ENCODE measurements around the gene SEPTIN5. TPM values are rescaled to one million over a fixed set of nuclear protein-coding genes. Genes with fewer than 3 reads are reported as not detected.

Gene SEPTIN5
- total and polyA plus RNA-seq, 9 of the 15 experiments (the other 6 are each of a cell fraction or from before 2014, with no cell fraction given): 0.03 to 195 (median 119) TPM

- TF ChIP-seq, protein P1, sequence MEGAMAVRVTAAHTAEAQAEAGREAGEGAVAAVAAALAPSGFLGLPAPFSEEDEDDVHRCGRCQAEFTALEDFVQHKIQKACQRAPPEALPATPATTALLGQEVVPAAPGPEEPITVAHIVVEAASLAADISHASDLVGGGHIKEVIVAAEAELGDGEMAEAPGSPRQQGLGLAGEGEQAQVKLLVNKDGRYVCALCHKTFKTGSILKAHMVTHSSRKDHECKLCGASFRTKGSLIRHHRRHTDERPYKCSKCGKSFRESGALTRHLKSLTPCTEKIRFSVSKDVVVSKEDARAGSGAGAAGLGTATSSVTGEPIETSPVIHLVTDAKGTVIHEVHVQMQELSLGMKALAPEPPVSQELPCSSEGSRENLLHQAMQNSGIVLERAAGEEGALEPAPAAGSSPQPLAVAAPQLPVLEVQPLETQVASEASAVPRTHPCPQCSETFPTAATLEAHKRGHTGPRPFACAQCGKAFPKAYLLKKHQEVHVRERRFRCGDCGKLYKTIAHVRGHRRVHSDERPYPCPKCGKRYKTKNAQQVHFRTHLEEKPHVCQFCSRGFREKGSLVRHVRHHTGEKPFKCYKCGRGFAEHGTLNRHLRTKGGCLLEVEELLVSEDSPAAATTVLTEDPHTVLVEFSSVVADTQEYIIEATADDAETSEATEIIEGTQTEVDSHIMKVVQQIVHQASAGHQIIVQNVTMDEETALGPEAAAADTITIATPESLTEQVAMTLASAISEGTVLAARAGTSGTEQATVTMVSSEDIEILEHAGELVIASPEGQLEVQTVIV (CRISPR knock-in tag; IDR thresholded peaks at IDR 0.05; ENCODE audit: borderline replicate concordance): no peak
- peak; percentile 12; the same call in 1 of the 2 replicates for TF ChIP-seq HDAC2 (IDR thresholded peaks at IDR 0.05)
- TF ChIP-seq BCL6 (CRISPR knock-in tag; IDR thresholded peaks at IDR 0.05): no peak
- peak; percentile 89 for TF ChIP-seq SUPT5H (IDR thresholded peaks at IDR 0.05)
- TF ChIP-seq ZNF165 (CRISPR knock-in tag; IDR thresholded peaks at IDR 0.05; ENCODE audit: borderline replicate concordance): no peak
- no peak for TF ChIP-seq PTTG1 (tag; IDR thresholded peaks at IDR 0.05; ENCODE audit: low read depth)
- TF ChIP-seq ILK (tag; IDR thresholded peaks at IDR 0.05; ENCODE audit: borderline replicate concordance, low read depth): no peak
- no peak for TF ChIP-seq RAD21 (CRISPR knock-in tag; conservative IDR thresholded peaks at IDR 0.05 in 1 of 2, IDR thresholded peaks at IDR 0.05 in 1 of 2)
- peak; percentile 86 for TF ChIP-seq CHD4 (IDR thresholded peaks at IDR 0.05; ENCODE audit: insufficient read depth, insufficient replicate concordance, low read depth, low read length, poor library complexity, severe bottlenecking)
- TF ChIP-seq MECOM (CRISPR knock-in tag; IDR thresholded peaks at IDR 0.05): no peak
- TF ChIP-seq ZBTB1 (CRISPR knock-in tag; IDR thresholded peaks at IDR 0.05; ENCODE audit: borderline replicate concordance, low read depth): no peak
- TF ChIP-seq ZNF79 (CRISPR knock-in tag; IDR thresholded peaks at IDR 0.05; ENCODE audit: low read depth): no peak
- TF ChIP-seq DNMT1 (IDR thresholded peaks at IDR 0.05): no peak
- TF ChIP-seq RBM25 (IDR thresholded peaks at IDR 0.05; ENCODE audit: low read depth, low read length, severe bottlenecking): no peak
- no peak for TF ChIP-seq ELF2 (CRISPR knock-in tag; IDR thresholded peaks at IDR 0.05)
- TF ChIP-seq HNRNPLL (IDR thresholded peaks at IDR 0.05; ENCODE audit: low read depth, low read length, poor library complexity, severe bottlenecking): peak; percentile 32
- TF ChIP-seq FOXK2 (conservative IDR thresholded peaks at IDR 0.05 in 1 of 2, IDR thresholded peaks at IDR 0.05 in 1 of 2; ENCODE audit: low read depth in 2 of 2): no peak
- no peak for TF ChIP-seq NCOA1 (IDR thresholded peaks at IDR 0.05; ENCODE audit: low read depth)
- no peak for TF ChIP-seq ZNF583 (CRISPR knock-in tag; IDR thresholded peaks at IDR 0.05)
- peak; percentile 20 for TF ChIP-seq MXD1 (CRISPR knock-in tag; IDR thresholded peaks at IDR 0.05; ENCODE audit: borderline replicate concordance, poor library complexity, severe bottlenecking)
- no peak for TF ChIP-seq ZNF282 (CRISPR knock-in tag; IDR thresholded peaks at IDR 0.05)
- no peak for TF ChIP-seq NFE2 (IDR thresholded peaks at IDR 0.05; ENCODE audit: low read depth)
Observed at GRCh38 chr22:19718456-19719049, 4.2 kb downstream of the SEPTIN5 start (continued).
